ENCODE data around the gene STAMBPL1.
"Not testable (repeated sequence)": the region's sequence is repeated elsewhere in the genome, so short reads cannot be mapped to it uniquely, and the experiment has no call there.

STAMBPL1 gene

DNA sequence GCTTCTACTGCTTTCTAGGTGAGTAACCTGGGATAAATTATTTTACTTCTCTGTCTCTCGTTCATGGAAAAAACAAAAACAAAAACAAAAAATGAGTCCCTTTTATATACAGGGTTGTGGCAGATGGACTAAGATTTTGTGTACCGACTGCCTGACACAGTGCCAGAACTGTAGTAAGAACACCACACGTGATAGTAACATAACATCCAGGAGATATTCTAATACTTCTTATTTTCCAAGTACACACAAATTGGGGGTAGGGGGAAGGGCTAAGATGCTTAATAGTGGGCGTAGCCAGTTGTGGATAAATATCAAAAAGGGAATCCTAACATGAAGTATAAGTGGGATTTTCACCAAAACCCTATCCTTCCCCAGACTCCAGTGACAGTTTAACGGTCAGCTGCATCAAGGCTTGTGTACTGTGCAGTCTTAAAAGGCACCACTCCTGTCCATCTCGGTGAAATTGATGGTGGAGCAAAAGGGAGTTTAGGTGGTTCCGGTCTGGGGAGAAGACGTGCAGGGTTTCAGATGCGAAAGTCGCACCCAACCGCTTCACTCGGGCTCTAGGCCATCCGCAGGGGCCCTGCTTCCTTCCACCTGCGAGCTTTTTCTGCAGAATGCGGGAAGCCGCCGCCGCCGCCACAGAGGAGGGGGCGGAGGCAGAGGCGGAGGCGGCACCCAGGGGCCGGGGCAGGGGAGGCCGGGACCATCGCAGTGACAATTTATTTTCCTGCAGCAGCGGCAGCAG is at the start of gene STAMBPL1:
TSS of gene STAMBPL1 (plus strand) at position 712 of the 748 bp plus-strand sequence. CDS start 21,464 bp downstream, outside the sequence.
- no peak for DNase-seq (ENCODE audit: low read depth, low spot score)

- no peak for DNase-seq (ENCODE audit: low read depth, low spot score)
Measured at GRCh38 chr10:88830643-88831268, 49.3 kb upstream of the STAMBPL1 start.

- DNase-seq (ENCODE audit: low read depth, low spot score) = no peak
Measured at GRCh38 chr10:88831709-88832108, 48.3 kb upstream of the STAMBPL1 start.

DNA sequence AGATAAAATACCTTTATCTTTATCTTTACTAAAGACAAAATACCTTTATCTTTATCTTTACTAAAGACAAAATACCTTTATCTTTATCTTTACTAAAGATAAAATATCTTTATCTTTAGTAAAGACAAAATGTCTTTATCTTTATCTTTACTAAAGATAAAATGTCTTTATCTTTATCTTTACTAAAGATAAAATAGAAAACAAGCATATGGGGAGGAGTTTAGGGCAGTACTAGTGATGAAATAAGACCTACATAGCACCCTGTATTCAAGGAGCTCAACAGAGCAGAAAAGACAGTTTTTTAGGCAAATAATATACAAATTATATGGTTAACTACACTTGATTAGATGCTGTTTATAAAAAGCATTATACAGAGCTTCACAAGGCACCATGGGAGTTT is 47.7 kb upstream of the STAMBPL1 start:
- no peak for DNase-seq (ENCODE audit: low read depth, low spot score)

DNA sequence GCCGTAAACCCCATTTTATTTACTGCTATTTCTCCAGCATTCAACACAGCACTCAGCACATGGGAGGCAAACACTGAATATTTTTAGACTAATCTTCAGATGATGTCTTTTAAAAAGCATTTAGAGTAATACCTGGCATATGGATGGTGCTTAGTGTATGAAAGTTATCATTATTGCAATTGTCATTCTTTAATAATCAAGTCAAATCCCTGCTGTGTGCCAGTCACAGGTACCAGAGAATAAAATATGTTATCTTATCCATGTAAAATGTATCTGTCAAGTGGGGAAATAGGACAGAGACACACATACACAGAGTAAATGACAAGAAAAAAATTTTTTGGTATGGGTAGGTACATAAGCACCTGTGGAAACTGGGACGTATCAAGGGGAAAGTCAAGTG is 46.9 kb upstream of the STAMBPL1 start:
- DNase-seq (ENCODE audit: low read depth, low spot score) = no peak

DNA sequence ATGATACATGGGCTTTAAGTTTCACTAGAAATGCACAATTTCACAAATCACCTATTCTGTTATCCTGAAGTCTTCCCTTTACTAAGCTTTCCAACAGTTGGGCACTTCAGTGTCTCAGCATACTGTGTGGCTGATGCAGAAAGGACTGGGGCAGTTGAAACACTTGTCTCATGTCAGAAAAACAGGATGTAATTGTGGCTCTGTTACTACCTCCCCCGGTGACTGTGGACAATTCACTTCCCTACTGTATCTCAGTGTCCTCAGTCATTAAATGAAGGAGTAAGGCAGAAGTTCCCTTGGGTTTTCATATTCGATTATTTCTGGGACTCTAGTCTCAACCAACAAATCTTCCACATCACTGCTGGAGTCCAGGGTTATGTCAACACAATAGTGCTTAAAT is 46.3 kb upstream of the STAMBPL1 start:
- DNase-seq (ENCODE audit: low read depth, low spot score) = no peak

DNA sequence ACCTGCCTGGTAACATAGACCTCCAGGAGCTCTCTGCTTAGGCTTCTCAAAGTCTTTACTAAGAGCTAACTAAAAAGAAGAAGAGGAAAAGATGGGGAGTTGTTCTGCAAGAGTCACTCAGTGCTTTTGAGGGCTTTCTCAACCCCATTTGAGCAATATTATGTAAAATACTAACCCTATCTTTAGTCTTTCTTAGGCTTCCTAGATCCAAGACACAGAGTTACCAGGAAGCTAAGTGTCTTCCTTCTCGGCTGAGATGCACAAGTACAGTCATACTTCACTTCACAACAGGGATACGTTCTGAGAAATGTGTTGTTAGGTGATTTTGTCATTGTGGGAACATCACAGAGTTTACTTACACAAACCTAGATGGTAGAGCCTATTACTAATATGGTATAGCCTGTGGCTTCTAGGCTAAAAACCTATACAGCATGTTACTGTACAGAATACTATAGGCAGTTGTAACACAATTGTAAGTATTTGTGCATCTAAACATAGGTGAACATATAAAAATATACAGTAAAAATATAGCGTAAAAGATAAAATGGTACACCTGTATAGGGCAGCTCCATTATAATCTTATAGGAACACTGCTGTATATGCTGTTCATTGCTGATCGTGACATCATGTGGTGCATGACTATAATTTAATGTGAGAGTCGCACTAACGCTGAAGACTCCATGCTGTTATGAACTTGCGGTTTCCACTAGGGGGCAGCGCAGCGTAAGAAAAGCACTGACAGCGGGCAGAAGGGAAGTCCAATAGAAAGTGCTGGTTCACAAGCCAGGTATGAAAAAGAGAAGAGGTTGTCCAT is 44.7 kb upstream of the STAMBPL1 start:
- DNase-seq (ENCODE audit: low read depth, low spot score) = peak; percentile 25

DNA sequence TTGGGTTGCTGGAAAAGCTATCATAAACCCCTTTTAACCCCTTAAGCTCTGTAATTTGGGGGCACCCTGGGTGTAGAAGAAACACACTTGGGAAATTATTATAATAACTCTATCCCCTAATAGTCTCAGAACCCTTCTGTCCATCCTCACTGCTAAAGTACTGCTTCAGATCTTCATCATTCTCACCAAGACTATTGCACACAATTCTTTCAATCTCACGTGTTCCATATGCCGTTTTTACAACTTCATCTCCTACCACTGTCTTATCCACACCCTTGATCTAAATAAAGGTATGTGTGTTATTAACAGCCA is 44.2 kb upstream of the STAMBPL1 start:
- DNase-seq (ENCODE audit: low read depth, low spot score) = no peak

GRCh38 chr10:88837632-88838031 is 42.4 kb upstream of the STAMBPL1 start:
- not testable (repeated sequence) for DNase-seq (ENCODE audit: low read depth, low spot score)

DNA sequence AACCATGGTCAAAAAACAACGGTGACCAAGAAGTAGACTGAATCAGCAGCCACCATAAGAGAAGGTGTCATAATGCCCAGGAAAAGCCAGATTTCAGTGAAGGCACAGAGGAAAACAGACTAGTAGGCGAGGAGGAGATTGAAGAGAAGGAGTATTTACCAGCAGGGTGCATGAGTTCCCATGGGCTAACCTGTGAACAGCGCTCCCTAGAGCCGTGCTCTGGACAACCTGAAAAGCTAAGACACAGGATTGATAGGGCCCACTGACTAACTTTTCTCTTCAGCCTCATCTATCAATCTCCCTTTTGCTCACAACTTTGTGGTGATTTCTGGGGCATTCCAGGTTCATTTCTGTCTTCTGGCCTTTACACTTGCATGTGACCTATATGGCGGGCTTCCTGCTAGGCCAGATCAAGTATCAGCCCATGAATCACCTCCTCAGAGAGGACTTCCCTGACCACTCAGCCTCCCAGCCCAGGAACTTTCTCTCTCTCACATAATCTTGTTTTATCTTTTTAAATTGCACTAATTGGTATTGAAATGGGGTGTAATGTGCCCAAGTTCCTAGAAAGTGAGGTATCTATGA is 41.2 kb upstream of the STAMBPL1 start:
- DNase-seq (ENCODE audit: low read depth, low spot score) = no peak

GRCh38 chr10:88840104-88840503 is 39.9 kb upstream of the STAMBPL1 start:
- DNase-seq (ENCODE audit: low read depth, low spot score) = no peak

DNA sequence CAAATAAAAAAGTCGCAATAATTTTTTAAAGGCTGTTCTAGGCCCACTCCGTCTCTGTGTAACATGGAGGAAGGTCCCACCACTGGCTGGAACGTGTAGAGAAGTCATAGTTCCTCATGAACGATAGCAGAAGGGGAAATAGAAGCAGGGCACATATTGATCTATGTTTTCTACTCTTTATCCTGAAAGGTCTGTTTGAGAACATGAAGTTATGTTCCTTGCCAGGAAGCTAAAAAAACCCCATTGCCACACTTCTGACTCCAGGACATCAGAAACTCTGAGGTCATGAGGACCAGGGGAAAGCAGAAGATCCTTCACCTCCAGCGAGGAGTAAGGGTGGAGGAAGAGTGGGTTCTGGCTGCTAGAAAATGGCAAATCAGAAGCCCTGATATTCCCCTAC is 39.2 kb upstream of the STAMBPL1 start:
- no peak for DNase-seq (ENCODE audit: low read depth, low spot score)

GRCh38 chr10:88841316-88842111 is 38.5 kb upstream of the STAMBPL1 start:
- DNase-seq (ENCODE audit: low read depth, low spot score) = no peak

DNA sequence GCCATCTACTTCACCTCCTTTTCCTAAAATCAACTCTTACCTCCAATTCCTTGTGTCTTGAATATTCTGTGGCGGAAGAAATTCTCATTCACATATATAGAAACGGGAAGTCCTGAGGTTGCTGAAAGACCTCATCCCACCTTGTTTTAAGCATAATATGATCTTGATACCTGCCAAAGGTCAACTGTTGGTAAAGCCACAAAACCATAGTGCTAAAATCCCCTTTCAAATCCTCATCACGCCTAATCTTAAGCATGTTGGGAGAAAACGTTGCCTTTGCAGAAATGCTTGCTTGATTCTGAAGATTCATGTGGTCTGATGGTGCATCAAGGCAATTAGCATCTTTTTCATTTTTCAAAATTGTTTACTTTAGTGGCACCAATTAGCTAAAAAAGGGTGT is 36.9 kb upstream of the STAMBPL1 start:
- DNase-seq (ENCODE audit: low read depth, low spot score) = no peak

GRCh38 chr10:88848499-88848898 is 31.5 kb upstream of the STAMBPL1 start:
- no peak for DNase-seq (ENCODE audit: low read depth, low spot score)

GRCh38 chr10:88849234-88849633 is 30.8 kb upstream of the STAMBPL1 start:
- DNase-seq (ENCODE audit: low read depth, low spot score) = no peak

- DNase-seq (ENCODE audit: low read depth, low spot score) = no peak
Measured at GRCh38 chr10:88850712-88851111, 29.3 kb upstream of the STAMBPL1 start.

DNA sequence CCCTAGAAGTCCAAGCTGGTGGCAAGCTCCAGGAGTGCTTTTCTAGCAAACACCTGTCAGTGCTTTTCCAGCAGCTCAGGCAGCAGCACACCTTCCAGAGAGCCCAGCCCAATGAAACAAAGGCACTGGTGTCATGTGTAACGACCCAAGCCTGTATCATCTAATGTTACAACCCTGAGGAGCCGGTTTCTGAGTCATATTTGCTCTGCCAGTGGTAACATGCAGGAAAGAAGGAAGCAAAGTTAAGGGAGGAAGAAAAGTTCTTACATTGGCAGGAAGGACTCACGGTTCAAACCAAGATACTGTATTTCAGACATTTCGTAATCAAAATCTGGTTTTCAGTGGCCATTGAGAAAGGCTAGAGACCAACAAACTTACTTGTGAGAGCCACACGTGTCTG is 28.3 kb upstream of the STAMBPL1 start, which contains the start of gene ANKRD22:
TSS of gene ANKRD22 (minus strand) at position 139 of the 400 bp plus-strand sequence. CDS start 237 bp downstream, outside the sequence.
- DNase-seq (ENCODE audit: low read depth, low spot score) = peak; percentile 23

DNA sequence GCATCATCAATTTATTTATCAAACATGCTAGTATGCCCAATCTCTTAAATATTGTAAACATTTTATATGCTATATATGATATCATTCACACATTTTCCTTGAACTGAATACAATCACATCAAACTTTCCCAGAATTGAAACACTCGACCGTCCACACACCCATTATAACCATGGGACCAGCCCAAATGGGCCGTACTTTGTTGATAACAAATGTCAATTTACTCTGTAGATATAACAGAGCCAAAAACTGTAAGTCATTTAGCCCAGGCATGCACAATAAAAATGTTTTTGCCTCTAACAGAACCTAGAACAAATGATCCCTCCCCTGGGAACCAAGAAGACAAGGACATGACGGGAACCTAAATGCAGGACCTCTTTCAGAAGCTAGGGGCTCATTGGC is 27.7 kb upstream of the STAMBPL1 start:
- DNase-seq (ENCODE audit: low read depth, low spot score) = no peak

GRCh38 chr10:88853155-88853881 is 26.7 kb upstream of the STAMBPL1 start:
- no peak for DNase-seq (ENCODE audit: low read depth, low spot score)

GRCh38 chr10:88854684-88855083 is 25.4 kb upstream of the STAMBPL1 start:
- no peak for DNase-seq (ENCODE audit: low read depth, low spot score)
